NCI-H774 (cell line): Measurements from ENCODE around the gene C14orf180.

Experiments used
- DNase-seq: peaks from one replicate; lab custom pipeline; 2025; lab: John Stamatoyannopoulos, UW

The C14orf180 gene

GRCh38 chr14:104578321-104578720, 1.2 kb upstream of the C14orf180 start:
- DNase-seq: no peak

GRCh38 chr14:104579939-104580338, 375 bp downstream of the C14orf180 start:
- peak; percentile 60 for DNase-seq

GRCh38 chr14:104580961-104581360, 1.4 kb downstream of the C14orf180 start:
- peak; percentile 8 for DNase-seq

GRCh38 chr14:104581521-104581920, 2.0 kb downstream of the C14orf180 start:
- no peak for DNase-seq

- DNase-seq: no peak
These were observed 2.4 kb downstream of the C14orf180 start for GRCh38 chr14:104582005-104582404.

- no peak for DNase-seq
These were observed 3.1 kb downstream of the C14orf180 start for GRCh38 chr14:104582662-104583061.

GRCh38 chr14:104583424-104584306, 4.1 kb downstream of the C14orf180 start:
- DNase-seq: no peak

- no peak for DNase-seq
These were observed 5.0 kb downstream of the C14orf180 start for GRCh38 chr14:104584557-104584956.

- DNase-seq: no peak
These were observed 6.6 kb downstream of the C14orf180 start for GRCh38 chr14:104585966-104586697.

- DNase-seq: peak; percentile 2
These were observed 7.5 kb downstream of the C14orf180 start for GRCh38 chr14:104586832-104587620.

GRCh38 chr14:104587641-104588040, 8.1 kb downstream of the C14orf180 start:
- no peak for DNase-seq

- peak; percentile 21 for DNase-seq
These were observed 8.7 kb downstream of the C14orf180 start for GRCh38 chr14:104588066-104588857.

GRCh38 chr14:104589338-104590195, 10.0 kb downstream of the C14orf180 start:
- no peak for DNase-seq

GRCh38 chr14:104590240-104590965, 10.8 kb downstream of the C14orf180 start:
- no peak for DNase-seq

GRCh38 chr14:104591031-104591430, 11.5 kb downstream of the C14orf180 start:
- no peak for DNase-seq

- DNase-seq: no peak
These were observed 12.1 kb downstream of the C14orf180 start for GRCh38 chr14:104591506-104592291.

GRCh38 chr14:104592292-104592672, 12.7 kb downstream of the C14orf180 start:
- no peak for DNase-seq

- no peak for DNase-seq
These were observed 13.2 kb downstream of the C14orf180 start for GRCh38 chr14:104592785-104593184.

GRCh38 chr14:104593241-104593701, 13.7 kb downstream of the C14orf180 start:
- DNase-seq: no peak
